H9 (cell line): ENCODE data around the gene WDR31. TPM values are rescaled to one million over a fixed set of nuclear protein-coding genes. Genes with fewer than 3 reads are reported as not detected.

Experiments
- DNase-seq: peaks from one replicate; pipeline ENCODE4 v3.0.0-alpha.2; 2017
- H2AFZ ChIP-seq: one replicate; pipeline ENCODE4 v1.6.1; 2013; ENCODE audit warnings: mild to moderate bottlenecking, low read length, control low read depth, moderate library complexity
- H2AK5ac ChIP-seq: 2 replicates; pipeline ENCODE4 v1.6.1; 2013; ENCODE audit warnings: low read length, control low read depth, mixed read lengths; ENCODE audit not compliant: insufficient read length
- H2BK120ac ChIP-seq: one replicate; pipeline ENCODE4 v1.6.1; 2013; ENCODE audit warnings: low read depth, mild to moderate bottlenecking, low read length, control low read depth, inconsistent platforms; ENCODE audit not compliant: poor library complexity, severe bottlenecking
- H2BK12ac ChIP-seq: 2 replicates; pipeline ENCODE4 v1.6.1; 2013; ENCODE audit warnings: low read length, control low read depth, mixed read lengths, low read depth; ENCODE audit not compliant: insufficient read length
- H2BK15ac ChIP-seq: 2 replicates; pipeline ENCODE4 v1.6.1; 2013; ENCODE audit warnings: low read depth, low read length, control low read depth
- H2BK20ac ChIP-seq: one replicate; pipeline ENCODE4 v1.6.1; 2013; ENCODE audit warnings: low read depth, mild to moderate bottlenecking, low read length, control low read depth, inconsistent platforms; ENCODE audit not compliant: poor library complexity, severe bottlenecking
- H2BK5ac ChIP-seq: 2 replicates; pipeline ENCODE4 v1.6.1; 2013; ENCODE audit warnings: low read length, control low read depth, mixed read lengths; ENCODE audit not compliant: insufficient read length
- H3K14ac ChIP-seq: 2 replicates; pipeline ENCODE4 v1.6.1; 2013; ENCODE audit warnings: low read length, control low read depth; ENCODE audit not compliant: insufficient read depth
- H3K18ac ChIP-seq: 2 replicates; pipeline ENCODE4 v1.6.1; 2013; ENCODE audit warnings: low read depth, mild to moderate bottlenecking, mixed read lengths, low read length, control low read depth; ENCODE audit not compliant: insufficient read length
- H3K23ac ChIP-seq: 2 replicates; pipeline ENCODE4 v1.6.1; 2013; ENCODE audit warnings: low read length, control low read depth, mixed read lengths, low read depth; ENCODE audit not compliant: insufficient read length
- H3K23me2 ChIP-seq: 2 replicates; pipeline ENCODE4 v1.6.1; 2013; ENCODE audit warnings: low read depth, mild to moderate bottlenecking, mixed read lengths, low read length, control low read depth; ENCODE audit not compliant: insufficient read length, poor library complexity, severe bottlenecking
- H3K27ac ChIP-seq: 2 replicates; pipeline ENCODE4 v1.5.1; 2013; ENCODE audit warnings: low read length, control low read depth, mixed read lengths, low read depth; ENCODE audit not compliant: insufficient read length
- H3K27me3 ChIP-seq: 2 replicates; pipeline ENCODE4 v1.6.1; 2013; ENCODE audit warnings: low read length, control low read depth, inconsistent platforms; ENCODE audit not compliant: insufficient read depth
- H3K4ac ChIP-seq: 2 replicates; pipeline ENCODE4 v1.6.1; 2013; ENCODE audit warnings: low read depth, mild to moderate bottlenecking, control low read depth, inconsistent platforms, low read length, moderate library complexity
- H3K4me1 ChIP-seq: 2 replicates; pipeline ENCODE4 v1.6.1; 2013; ENCODE audit warnings: low read length, control low read depth, inconsistent platforms; ENCODE audit not compliant: insufficient read depth
- H3K4me2 ChIP-seq: 2 replicates; pipeline ENCODE4 v1.6.1; 2013; ENCODE audit warnings: low read length, control low read depth, mixed read lengths; ENCODE audit not compliant: insufficient read length, insufficient read depth
- H3K56ac ChIP-seq: 2 replicates; pipeline ENCODE4 v1.6.1; 2013; ENCODE audit warnings: low read depth, mild to moderate bottlenecking, mixed read lengths, low read length, control low read depth; ENCODE audit not compliant: insufficient read length
- H3K79me1 ChIP-seq: 2 replicates; pipeline ENCODE4 v1.6.1; 2013; ENCODE audit warnings: low read depth, mild to moderate bottlenecking, moderate library complexity, low read length, control low read depth, inconsistent platforms; ENCODE audit not compliant: insufficient read depth, poor library complexity, severe bottlenecking
- H3K79me2 ChIP-seq: 2 replicates; pipeline ENCODE4 v1.6.1; 2013; ENCODE audit warnings: low read length, control low read depth, inconsistent platforms; ENCODE audit not compliant: insufficient read depth
- H3K9ac ChIP-seq: 2 replicates; pipeline ENCODE4 v1.6.1; 2013; ENCODE audit warnings: low read length, control low read depth, mixed read lengths; ENCODE audit not compliant: insufficient read length; ENCODE audit errors: extremely low read depth
- H3K9me3 ChIP-seq: one replicate; pipeline ENCODE4 v1.6.1; 2013; ENCODE audit warnings: low read depth, low read length, inconsistent platforms; ENCODE audit not compliant: control insufficient read depth
- H3T11ph ChIP-seq: one replicate; pipeline ENCODE4 v1.6.1; 2013; ENCODE audit warnings: mild to moderate bottlenecking, low read length, control low read depth, inconsistent platforms
- H4K20me1 ChIP-seq: one replicate; pipeline ENCODE4 v1.6.1; 2013; ENCODE audit not compliant: control insufficient read depth, insufficient read length, insufficient read depth
- H4K5ac ChIP-seq: 2 replicates; pipeline ENCODE4 v1.6.1; 2013; ENCODE audit warnings: low read depth, mild to moderate bottlenecking, mixed read lengths, low read length, control low read depth; ENCODE audit not compliant: insufficient read length
- H4K8ac ChIP-seq: replicated peaks from 2 replicates; pipeline ENCODE4 v1.6.1; 2013; ENCODE audit warnings: low read length, control low read depth, mixed read lengths, low read depth; ENCODE audit not compliant: insufficient read length
- H4K91ac ChIP-seq: 2 replicates; pipeline ENCODE4 v1.6.1; 2013; ENCODE audit warnings: low read depth, mild to moderate bottlenecking, moderate library complexity, mixed read lengths, low read length, control low read depth; ENCODE audit not compliant: insufficient read length
- H3K27ac Mint-ChIP-seq, 3 experiments: 2 replicates in 2 of 3; 3 replicates in 1 of 3; pipeline ENCODE4 v1.8.0; 2020 to 2021; ENCODE audit warnings: mixed read lengths in 3 of 3, mild to moderate bottlenecking in 1 of 3, moderate library complexity in 1 of 3
- H3K27me3 Mint-ChIP-seq: 2 replicates; pipeline ENCODE4 v1.8.0; 2021; ENCODE audit warnings: low read depth, mild to moderate bottlenecking, moderate library complexity, mixed read lengths
- H3K36me3 Mint-ChIP-seq, 3 experiments: 2 replicates in 2 of 3; 3 replicates in 1 of 3; pipeline ENCODE4 v1.8.0; 2020 to 2021; ENCODE audit warnings: low read depth in 3 of 3, mixed read lengths in 3 of 3; ENCODE audit not compliant: insufficient read depth in 1 of 3
- H3K4me1 Mint-ChIP-seq, 2 experiments: 2 replicates each; pipeline ENCODE4 v1.8.0; 2020; ENCODE audit warnings: mixed read lengths in 2 of 2
- H3K4me3 Mint-ChIP-seq, 2 experiments: 2 replicates in 1 of 2; 3 replicates in 1 of 2; pipeline ENCODE4 v1.8.0; 2020 to 2021; ENCODE audit warnings: mild to moderate bottlenecking in 2 of 2, mixed read lengths in 2 of 2, moderate library complexity in 1 of 2
- H3K9me3 Mint-ChIP-seq, 2 experiments: 2 replicates in 1 of 2; 3 replicates in 1 of 2; pipeline ENCODE4 v1.8.0; 2020; ENCODE audit warnings: mild to moderate bottlenecking in 2 of 2, mixed read lengths in 2 of 2, moderate library complexity in 1 of 2
- CTCF ChIP-seq: fragments of 200-600 bp; sonication (generic); conservative IDR thresholded peaks from 3 replicates; pipeline ENCODE4 v1.8.0; 2021; ENCODE audit warnings: antibody characterized with exemption, mild to moderate bottlenecking
- WGBS: extraction: QIAGEN DNeasy Blood & Tissue Kit; methylation state at CpG from one replicate; pipeline ENCODE4 v1.1.7; 2013; ENCODE audit warnings: missing lambda C conversion rate, low lambda C conversion rate, mixed read lengths; ENCODE audit not compliant: insufficient read length; ENCODE audit errors: extremely low coverage; 5-methylcytosine and 5-hydroxymethylcytosine counted together
- total RNA-seq: library from RNA; stranded (reverse); gene quantifications from 2 replicates; pipeline ENCODE4 v1.2.1, GENCODE V29; 2021

Gene WDR31
- total RNA-seq, 1 experiment from 2014 or later = 0.72 TPM

- no peaks in the 10 kb centered on the region for H3K79me2 ChIP-seq
- no peak overlapping the region for H3K9ac ChIP-seq
- no peak overlapping the region for H4K5ac ChIP-seq
- H2BK12ac ChIP-seq = no peak overlapping the region
- H4K91ac ChIP-seq = no peak overlapping the region
- no peak overlapping the region for H2AFZ ChIP-seq
- Mint-ChIP-seq H3K9me3 (no peaks in the 10 kb centered on the region; a peak in 1 of 5 replicates), H3K27ac (no peak overlapping the region), H3K27me3 (peaks cover 54% of the 10 kb centered on the region), H3K36me3 (no peaks in the 10 kb centered on the region), H3K4me3 (no peak overlapping the region), H3K4me1 (peaks cover 12 to 13% of the 10 kb centered on the region in 2 experiments)
- H2BK15ac ChIP-seq = no peak overlapping the region
- H3T11ph ChIP-seq = no peak overlapping the region
- no peak overlapping the region for H4K8ac ChIP-seq
- H2BK20ac ChIP-seq = no peak overlapping the region
- no CpG with 5 or more reads among the region's 1 CpG for WGBS
- no peaks in the 10 kb centered on the region for H3K79me1 ChIP-seq
- H2AK5ac ChIP-seq = no peak overlapping the region
- H3K27ac ChIP-seq = no peak overlapping the region
- H3K23ac ChIP-seq = no peak overlapping the region
- no peak overlapping the region for H2BK5ac ChIP-seq
- no peak overlapping the region for H3K18ac ChIP-seq
- no peak overlapping the region for H3K4ac ChIP-seq
- H3K14ac ChIP-seq = no peak overlapping the region
- no peaks in the 10 kb centered on the region; the same call in 1 of the 2 replicates for H3K27me3 ChIP-seq
- no peak for TF ChIP-seq CTCF
- no peak for DNase-seq
- no peaks in the 10 kb centered on the region for H4K20me1 ChIP-seq
- H3K4me1 ChIP-seq = no peaks in the 10 kb centered on the region; the same call in 1 of the 2 replicates
- peaks cover 9% of the 10 kb centered on the region for H3K23me2 ChIP-seq
- no peak overlapping the region for H2BK120ac ChIP-seq
- H3K9me3 ChIP-seq = no peaks in the 10 kb centered on the region
- H3K56ac ChIP-seq = no peak overlapping the region
- H3K4me2 ChIP-seq = no peak overlapping the region
Observed at GRCh38 chr9:113345671-113346070, 5.6 kb upstream of the WDR31 start.
